Measurements from ENCODE around the gene S100A1.
"Not testable (repeated sequence)": the region's sequence is repeated elsewhere in the genome, so short reads cannot be mapped to it uniquely, and the experiment has no call there.

DNA sequence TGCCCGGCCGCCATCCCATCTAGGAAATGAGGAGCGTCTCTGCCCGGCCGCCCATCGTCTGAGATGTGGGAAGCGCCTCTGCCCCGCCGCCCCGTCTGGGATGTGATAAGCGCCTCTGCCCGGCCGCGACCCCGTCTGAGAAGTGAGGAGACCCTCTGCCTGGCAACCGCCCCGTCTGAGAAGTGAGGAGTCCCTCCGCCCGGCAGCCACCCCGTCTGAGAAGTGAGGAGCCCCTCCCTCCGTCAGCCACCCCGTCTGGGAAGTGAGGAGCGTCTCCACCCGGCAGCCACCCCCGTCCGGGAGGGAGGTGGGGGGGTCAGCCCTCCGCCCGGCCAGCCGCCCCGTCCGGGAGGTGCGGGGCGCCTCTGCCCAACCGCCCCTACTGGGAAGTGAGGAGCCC lies 45.4 kb upstream of the S100A1 start:
- TF ChIP-seq, protein P1, sequence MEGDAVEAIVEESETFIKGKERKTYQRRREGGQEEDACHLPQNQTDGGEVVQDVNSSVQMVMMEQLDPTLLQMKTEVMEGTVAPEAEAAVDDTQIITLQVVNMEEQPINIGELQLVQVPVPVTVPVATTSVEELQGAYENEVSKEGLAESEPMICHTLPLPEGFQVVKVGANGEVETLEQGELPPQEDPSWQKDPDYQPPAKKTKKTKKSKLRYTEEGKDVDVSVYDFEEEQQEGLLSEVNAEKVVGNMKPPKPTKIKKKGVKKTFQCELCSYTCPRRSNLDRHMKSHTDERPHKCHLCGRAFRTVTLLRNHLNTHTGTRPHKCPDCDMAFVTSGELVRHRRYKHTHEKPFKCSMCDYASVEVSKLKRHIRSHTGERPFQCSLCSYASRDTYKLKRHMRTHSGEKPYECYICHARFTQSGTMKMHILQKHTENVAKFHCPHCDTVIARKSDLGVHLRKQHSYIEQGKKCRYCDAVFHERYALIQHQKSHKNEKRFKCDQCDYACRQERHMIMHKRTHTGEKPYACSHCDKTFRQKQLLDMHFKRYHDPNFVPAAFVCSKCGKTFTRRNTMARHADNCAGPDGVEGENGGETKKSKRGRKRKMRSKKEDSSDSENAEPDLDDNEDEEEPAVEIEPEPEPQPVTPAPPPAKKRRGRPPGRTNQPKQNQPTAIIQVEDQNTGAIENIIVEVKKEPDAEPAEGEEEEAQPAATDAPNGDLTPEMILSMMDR (IDR thresholded peaks at IDR 0.05) = not testable (repeated sequence)
- not testable (repeated sequence) for TF ChIP-seq POLR2A (IDR thresholded peaks at IDR 0.05)
